Body of pancreas (tissue), 4 donors: Measurements from ENCODE around the gene MAMDC2. TPM values are rescaled to one million over a fixed set of nuclear protein-coding genes. Genes with fewer than 3 reads are reported as not detected.
"Not testable (repeated sequence)": the region's sequence is repeated elsewhere in the genome, so short reads cannot be mapped to it uniquely, and the experiment has no call there.

Source experiments
- ATAC-seq: fragments of 150-250 bp; one replicate; pipeline ENCODE4 v1.9.1; 2016
- DNase-seq, 4 donors: peaks; one replicate each; pipeline ENCODE4 v3.0.0-alpha.2; 2019
- H3K27ac ChIP-seq, 4 donors: fragments of 200-600 bp; sonication (generic); 1 replicate in 3 of 4; 2 replicates in 1 of 4; pipeline versions ENCODE4 v1.5.1 to v1.6.1; 2016 to 2019; ENCODE audit warnings: mild to moderate bottlenecking in 1 of 4, mixed read lengths in 1 of 4, moderate library complexity in 1 of 4
- H3K27me3 ChIP-seq, 2 donors: fragments of 200-600 bp; sonication (generic); one replicate each; pipeline ENCODE4 v1.6.0; 2016; ENCODE audit warnings: mild to moderate bottlenecking in 1 of 2
- H3K36me3 ChIP-seq, 2 donors: fragments of 200-600 bp; sonication (generic); replicated peaks in 1 of 2; 2 replicates each; pipeline ENCODE4 v1.5.1; 2016; ENCODE audit warnings: low read depth in 2 of 2; ENCODE audit not compliant: insufficient read depth in 1 of 2
- H3K4me1 ChIP-seq: fragments of 200-600 bp; sonication (generic); one replicate; pipeline ENCODE4 v1.6.0; 2016
- H3K4me3 ChIP-seq, 2 donors: fragments of 200-600 bp; sonication (generic); 1 replicate in 1 of 2; 2 replicates in 1 of 2; pipeline ENCODE4 v1.5.1; 2016 to 2019
- H3K9me3 ChIP-seq, 3 donors: fragments of 200-600 bp; sonication (generic); 1 replicate in 2 of 3; 2 replicates in 1 of 3; pipeline ENCODE4 v1.5.1; 2016
- CTCF ChIP-seq, 7 experiments: fragments of 450-650 bp in 4 of 7; fragments of 200-600 bp in 3 of 7; sonication (generic) in 3 of 7; IDR thresholded peaks; one replicate each; pipeline ENCODE4 v1.5.1; 2016 to 2019; ENCODE audit warnings: antibody characterized with exemption in 7 of 7
- POLR2A ChIP-seq, 3 donors: fragments of 450-650 bp; IDR thresholded peaks; one replicate each; pipeline ENCODE4 v1.6.1; 2016; ENCODE audit warnings: antibody characterized with exemption in 3 of 3, mild to moderate bottlenecking in 2 of 3
- WGBS, 2 donors: methylation state at CpG; one replicate each; pipeline ENCODE4 v1.1.5; 2017; 5-methylcytosine and 5-hydroxymethylcytosine counted together
- intact Hi-C: fragments of 100-400 bp; cut with DNase I; formaldehyde crosslinking; loops from one replicate; pipeline ENCODE4 v1.15.1; 2023
- total RNA-seq, 2 donors: library from RNA; depleted of rRNA; stranded (reverse); fragments of >200 nt; gene quantifications; one replicate each; pipeline ENCODE4 v1.1.0, GENCODE V29; 2016

Gene MAMDC2
- total RNA-seq, 2 donors from 2014 or later = 4.0 to 17.1 TPM

GRCh38 chr9:70034271-70034711, 9.4 kb upstream of the MAMDC2 start:
- no peak for DNase-seq
- Histone ChIP-seq H3K9me3 (no peaks in the 10 kb centered on the region), H3K4me1 (no peaks in the 10 kb centered on the region), H3K27me3 (no peaks in the 10 kb centered on the region), H3K4me3 (no peak overlapping the region), H3K36me3 (no peaks in the 10 kb centered on the region), H3K27ac (no peak overlapping the region)
- WGBS, 2 donors = 84 to 85% methylated on average over 2 of the region's 2 CpGs
- TF ChIP-seq CTCF (IDR thresholded peaks at IDR 0.05) = no peak
- TF ChIP-seq POLR2A (IDR thresholded peaks at IDR 0.05) = no peak
- no peak for ATAC-seq
- intact Hi-C loops = no loop called here

- TF ChIP-seq CTCF (IDR thresholded peaks at IDR 0.05) (no peak), POLR2A (IDR thresholded peaks at IDR 0.05) (no peak)
- Histone ChIP-seq H3K36me3 (no peaks in the 10 kb centered on the region), H3K27ac (no peak overlapping the region), H3K4me3 (no peak overlapping the region), H3K4me1 (no peaks in the 10 kb centered on the region), H3K9me3 (no peaks in the 10 kb centered on the region), H3K27me3 (no peaks in the 10 kb centered on the region)
- DNase-seq = no peak
- 76 to 81% methylated on average over 3 of the region's 3 CpGs for WGBS, 2 donors
- intact Hi-C loops = no loop called here
- ATAC-seq = no peak
Measured at GRCh38 chr9:70035691-70036090, 8.0 kb upstream of the MAMDC2 start.

- ATAC-seq (no peak), DNase-seq (no peak)
- 68 to 81% methylated on average over 6 of the region's 6 CpGs for WGBS, 2 donors
- no peak overlapping the region for H3K27ac ChIP-seq
- H3K36me3 ChIP-seq = no peaks in the 10 kb centered on the region
- TF ChIP-seq POLR2A (IDR thresholded peaks at IDR 0.05) = no peak
- TF ChIP-seq CTCF (IDR thresholded peaks at IDR 0.05) = no peak
- no peaks in the 10 kb centered on the region for H3K9me3 ChIP-seq
- no peaks in the 10 kb centered on the region for H3K4me1 ChIP-seq
- H3K4me3 ChIP-seq = no peak overlapping the region
- intact Hi-C loops = no loop called here
- H3K27me3 ChIP-seq = no peaks in the 10 kb centered on the region
Measured at GRCh38 chr9:70036641-70037040, 7.0 kb upstream of the MAMDC2 start.

GRCh38 chr9:70038171-70038621, 5.5 kb upstream of the MAMDC2 start:
- H3K4me3 ChIP-seq, DNase-seq, H3K27ac ChIP-seq, ATAC-seq, H3K27me3 ChIP-seq, H3K9me3 ChIP-seq, H3K36me3 ChIP-seq, intact Hi-C loops, H3K4me1 ChIP-seq: not testable (repeated sequence)
- WGBS, 2 donors = 66 to 68% methylated on average over 4 of the region's 4 CpGs

- peak in 1 of 4 donors; percentile 16 for DNase-seq
- Histone ChIP-seq H3K4me1 (peaks cover 20% of the 10 kb centered on the region), H3K9me3 (no peaks in the 10 kb centered on the region), H3K27me3 (no peaks in the 10 kb centered on the region), H3K27ac (no peak overlapping the region), H3K4me3 (no peak overlapping the region), H3K36me3 (no peaks in the 10 kb centered on the region)
- intact Hi-C loops = no loop called here
- 64 to 67% methylated on average over 3 of the region's 3 CpGs for WGBS, 2 donors
- TF ChIP-seq POLR2A (IDR thresholded peaks at IDR 0.05) (no peak), CTCF (IDR thresholded peaks at IDR 0.05) (no peak)
- ATAC-seq = no peak
Measured at GRCh38 chr9:70040376-70040903, 3.2 kb upstream of the MAMDC2 start.
